ENCODE results near the gene MUC5B.

DNA sequence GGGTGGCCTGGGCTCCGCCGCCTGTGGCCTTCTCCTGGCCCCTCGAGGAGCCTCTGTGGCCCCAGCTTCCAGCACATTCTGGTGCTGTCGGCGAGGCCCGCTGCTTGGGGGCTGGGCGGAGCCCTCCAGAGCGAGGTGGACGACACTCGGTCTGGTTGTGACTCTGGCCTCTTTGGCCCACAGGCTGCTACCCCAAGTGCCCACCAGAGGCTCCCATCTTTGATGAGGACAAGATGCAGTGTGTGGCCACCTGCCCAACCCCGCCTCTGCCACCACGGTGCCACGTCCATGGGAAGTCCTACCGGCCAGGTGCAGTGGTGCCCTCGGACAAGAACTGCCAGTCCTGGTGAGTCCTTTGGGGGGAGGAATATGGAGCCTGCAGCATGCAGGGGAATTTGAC, 42.7 kb upstream of the MUC5B start:
- TF ChIP-seq, protein P1, sequence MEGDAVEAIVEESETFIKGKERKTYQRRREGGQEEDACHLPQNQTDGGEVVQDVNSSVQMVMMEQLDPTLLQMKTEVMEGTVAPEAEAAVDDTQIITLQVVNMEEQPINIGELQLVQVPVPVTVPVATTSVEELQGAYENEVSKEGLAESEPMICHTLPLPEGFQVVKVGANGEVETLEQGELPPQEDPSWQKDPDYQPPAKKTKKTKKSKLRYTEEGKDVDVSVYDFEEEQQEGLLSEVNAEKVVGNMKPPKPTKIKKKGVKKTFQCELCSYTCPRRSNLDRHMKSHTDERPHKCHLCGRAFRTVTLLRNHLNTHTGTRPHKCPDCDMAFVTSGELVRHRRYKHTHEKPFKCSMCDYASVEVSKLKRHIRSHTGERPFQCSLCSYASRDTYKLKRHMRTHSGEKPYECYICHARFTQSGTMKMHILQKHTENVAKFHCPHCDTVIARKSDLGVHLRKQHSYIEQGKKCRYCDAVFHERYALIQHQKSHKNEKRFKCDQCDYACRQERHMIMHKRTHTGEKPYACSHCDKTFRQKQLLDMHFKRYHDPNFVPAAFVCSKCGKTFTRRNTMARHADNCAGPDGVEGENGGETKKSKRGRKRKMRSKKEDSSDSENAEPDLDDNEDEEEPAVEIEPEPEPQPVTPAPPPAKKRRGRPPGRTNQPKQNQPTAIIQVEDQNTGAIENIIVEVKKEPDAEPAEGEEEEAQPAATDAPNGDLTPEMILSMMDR (IDR thresholded peaks at IDR 0.05) = no peak
- TF ChIP-seq POLR2A (IDR thresholded peaks at IDR 0.05) = no peak
